T1000 (cell line): ENCODE data around the gene TEX36.
"Not testable (repeated sequence)": the region's sequence is repeated elsewhere in the genome, so short reads cannot be mapped to it uniquely, and the experiment has no call there.

ENCODE experiments used
- DNase-seq: peaks from one replicate; lab custom pipeline; 2025; ENCODE audit warnings: mixed read lengths; lab: John Stamatoyannopoulos, UW

TEX36 gene

GRCh38 chr10:125692196-125692595 is 9.2 kb upstream of the TEX36 start:
- no peak for DNase-seq

- no peak for DNase-seq
Measured at GRCh38 chr10:125691160-125691981, 8.4 kb upstream of the TEX36 start.

GRCh38 chr10:125689955-125690569 is 7.1 kb upstream of the TEX36 start:
- DNase-seq, result no peak

GRCh38 chr10:125687507-125688185 is 4.7 kb upstream of the TEX36 start:
- DNase-seq, result no peak

GRCh38 chr10:125684581-125684980 is 1.6 kb upstream of the TEX36 start:
- no peak for DNase-seq

GRCh38 chr10:125683821-125684220 is 858 bp upstream of the TEX36 start:
- no peak for DNase-seq

GRCh38 chr10:125679436-125679835 is 3.5 kb downstream of the TEX36 start:
- no peak for DNase-seq

GRCh38 chr10:125672884-125673283 is 10.1 kb downstream of the TEX36 start:
- no peak for DNase-seq

GRCh38 chr10:125662584-125662983 is 20.4 kb downstream of the TEX36 start:
- DNase-seq, result no peak

GRCh38 chr10:125661941-125662515 is 20.9 kb downstream of the TEX36 start:
- no peak for DNase-seq

GRCh38 chr10:125661431-125661940 is 21.5 kb downstream of the TEX36 start:
- no peak for DNase-seq

GRCh38 chr10:125659071-125659470 is 23.9 kb downstream of the TEX36 start:
- no peak for DNase-seq

- DNase-seq, result no peak
Measured at GRCh38 chr10:125656523-125656922, 26.4 kb downstream of the TEX36 start.

- DNase-seq, result not testable (repeated sequence)
Measured at GRCh38 chr10:125653113-125653512, 29.9 kb downstream of the TEX36 start.

- DNase-seq, result no peak
Measured at GRCh38 chr10:125646311-125646710, 36.7 kb downstream of the TEX36 start.

- no peak for DNase-seq
Measured at GRCh38 chr10:125641398-125641797, 41.6 kb downstream of the TEX36 start.

- DNase-seq, result no peak
Measured at GRCh38 chr10:125640653-125641052, 42.3 kb downstream of the TEX36 start.

GRCh38 chr10:125639846-125640245 is 43.1 kb downstream of the TEX36 start:
- no peak for DNase-seq

GRCh38 chr10:125638555-125638954 is 44.4 kb downstream of the TEX36 start:
- no peak for DNase-seq

GRCh38 chr10:125637496-125637895 is 45.5 kb downstream of the TEX36 start:
- DNase-seq, result no peak

- no peak for DNase-seq
Measured at GRCh38 chr10:125634606-125635005, 48.4 kb downstream of the TEX36 start.

- no peak for DNase-seq
Measured at GRCh38 chr10:125633517-125633999, 49.4 kb downstream of the TEX36 start.
